OCI-LY1 (cell line): Measurements from ENCODE around the gene MAD1L1.

Source experiments
- EZH2 ChIP-seq: fragments of 200-600 bp; sonication (generic), shearing (Covaris generic); IDR thresholded peaks from 2 replicates; pipeline ENCODE4 v1.8.0; 2017; ENCODE audit warnings: borderline replicate concordance, mixed run types, mild to moderate bottlenecking, antibody characterized with exemption, low read length, moderate library complexity, mixed read lengths
- TF ChIP-seq, protein P1 (sequence below): fragments of 200-600 bp; sonication (generic), shearing (Covaris generic); IDR thresholded peaks from 2 replicates; pipeline ENCODE4 v1.5.1; 2017; ENCODE audit warnings: mild to moderate bottlenecking, antibody characterized with exemption, low read length, moderate library complexity, mixed read lengths

DNA sequence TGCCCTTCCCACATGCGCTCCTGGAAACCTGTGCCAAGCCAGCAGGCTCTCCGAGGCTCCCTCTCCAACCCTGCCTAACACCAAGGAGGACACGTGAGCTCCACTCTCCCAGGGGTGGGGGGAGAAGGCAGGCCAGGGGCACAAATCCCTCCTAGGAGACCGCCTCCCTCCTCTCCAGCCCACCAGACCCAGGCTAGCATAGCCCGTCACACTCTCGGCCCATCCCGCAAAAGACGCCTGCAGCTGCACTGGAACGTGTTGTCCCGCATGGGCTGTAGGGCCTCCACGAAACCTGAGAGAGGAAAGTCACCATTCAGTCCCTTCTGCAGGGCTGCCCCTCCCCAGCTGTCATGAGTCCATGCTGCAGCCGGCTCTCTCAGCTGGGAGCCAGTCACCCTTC lies 126.3 kb downstream of the MAD1L1 start:
- TF ChIP-seq, protein P1, sequence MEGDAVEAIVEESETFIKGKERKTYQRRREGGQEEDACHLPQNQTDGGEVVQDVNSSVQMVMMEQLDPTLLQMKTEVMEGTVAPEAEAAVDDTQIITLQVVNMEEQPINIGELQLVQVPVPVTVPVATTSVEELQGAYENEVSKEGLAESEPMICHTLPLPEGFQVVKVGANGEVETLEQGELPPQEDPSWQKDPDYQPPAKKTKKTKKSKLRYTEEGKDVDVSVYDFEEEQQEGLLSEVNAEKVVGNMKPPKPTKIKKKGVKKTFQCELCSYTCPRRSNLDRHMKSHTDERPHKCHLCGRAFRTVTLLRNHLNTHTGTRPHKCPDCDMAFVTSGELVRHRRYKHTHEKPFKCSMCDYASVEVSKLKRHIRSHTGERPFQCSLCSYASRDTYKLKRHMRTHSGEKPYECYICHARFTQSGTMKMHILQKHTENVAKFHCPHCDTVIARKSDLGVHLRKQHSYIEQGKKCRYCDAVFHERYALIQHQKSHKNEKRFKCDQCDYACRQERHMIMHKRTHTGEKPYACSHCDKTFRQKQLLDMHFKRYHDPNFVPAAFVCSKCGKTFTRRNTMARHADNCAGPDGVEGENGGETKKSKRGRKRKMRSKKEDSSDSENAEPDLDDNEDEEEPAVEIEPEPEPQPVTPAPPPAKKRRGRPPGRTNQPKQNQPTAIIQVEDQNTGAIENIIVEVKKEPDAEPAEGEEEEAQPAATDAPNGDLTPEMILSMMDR, result no peak
- no peak for TF ChIP-seq EZH2
